GM12865 (cell line): ENCODE measurements around the gene DAPL1.

Source experiments
- DNase-seq: peaks from one replicate; pipeline ENCODE4 v3.0.0; 2010; ENCODE audit warnings: low read depth
- H3K4me3 ChIP-seq: 2 replicates; pipeline ENCODE4 v1.5.1; 2011; ENCODE audit warnings: mild to moderate bottlenecking, low read depth, low read length, control low read depth
- TF ChIP-seq, protein P1 (sequence below): IDR thresholded peaks from 2 replicates; pipeline ENCODE4 v1.5.1; 2011; ENCODE audit warnings: low read length, control low read depth, low read depth, inconsistent platforms; ENCODE audit not compliant: insufficient read depth; ENCODE audit errors: missing control alignments

Gene DAPL1

DNA sequence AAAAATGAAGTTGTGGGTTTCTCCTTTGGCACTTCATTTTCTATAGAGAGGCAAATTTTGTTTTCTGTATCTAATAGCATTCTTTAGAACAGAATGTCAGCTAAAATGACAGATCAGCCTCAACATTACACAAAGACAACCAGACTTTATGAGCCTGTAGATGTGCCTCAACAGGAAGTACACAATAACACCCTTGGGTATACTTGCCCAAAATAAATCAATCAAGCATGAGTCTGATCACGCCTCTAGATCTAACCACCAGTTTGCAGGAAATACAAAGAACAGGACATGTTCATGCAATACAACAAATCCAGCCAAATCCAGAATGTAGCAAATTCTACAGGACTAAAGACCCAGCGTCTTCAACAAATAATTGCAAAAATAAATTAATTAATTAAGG lies 11.2 kb upstream of the DAPL1 start:
- no peak overlapping the region for H3K4me3 ChIP-seq
- TF ChIP-seq, protein P1, sequence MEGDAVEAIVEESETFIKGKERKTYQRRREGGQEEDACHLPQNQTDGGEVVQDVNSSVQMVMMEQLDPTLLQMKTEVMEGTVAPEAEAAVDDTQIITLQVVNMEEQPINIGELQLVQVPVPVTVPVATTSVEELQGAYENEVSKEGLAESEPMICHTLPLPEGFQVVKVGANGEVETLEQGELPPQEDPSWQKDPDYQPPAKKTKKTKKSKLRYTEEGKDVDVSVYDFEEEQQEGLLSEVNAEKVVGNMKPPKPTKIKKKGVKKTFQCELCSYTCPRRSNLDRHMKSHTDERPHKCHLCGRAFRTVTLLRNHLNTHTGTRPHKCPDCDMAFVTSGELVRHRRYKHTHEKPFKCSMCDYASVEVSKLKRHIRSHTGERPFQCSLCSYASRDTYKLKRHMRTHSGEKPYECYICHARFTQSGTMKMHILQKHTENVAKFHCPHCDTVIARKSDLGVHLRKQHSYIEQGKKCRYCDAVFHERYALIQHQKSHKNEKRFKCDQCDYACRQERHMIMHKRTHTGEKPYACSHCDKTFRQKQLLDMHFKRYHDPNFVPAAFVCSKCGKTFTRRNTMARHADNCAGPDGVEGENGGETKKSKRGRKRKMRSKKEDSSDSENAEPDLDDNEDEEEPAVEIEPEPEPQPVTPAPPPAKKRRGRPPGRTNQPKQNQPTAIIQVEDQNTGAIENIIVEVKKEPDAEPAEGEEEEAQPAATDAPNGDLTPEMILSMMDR: no peak
- no peak for DNase-seq

DNA sequence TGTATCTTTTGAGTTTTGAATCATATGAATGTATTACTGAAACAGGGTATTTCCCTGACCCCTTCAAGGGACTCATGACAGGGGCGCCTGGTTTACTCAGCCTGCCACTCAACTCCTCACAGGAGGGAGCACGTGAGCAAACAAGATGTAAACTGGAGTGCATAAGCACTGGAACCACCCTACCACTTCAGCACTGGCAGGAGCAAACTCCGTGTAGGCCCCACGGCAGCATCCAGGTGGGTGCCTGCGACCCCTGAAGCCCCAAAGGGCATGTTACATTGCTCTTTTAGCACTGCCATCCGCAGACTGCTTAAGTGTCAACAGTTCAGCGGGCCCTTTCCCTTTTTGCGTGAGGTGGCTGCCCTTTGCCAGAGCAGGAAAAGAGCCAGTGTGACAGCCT lies 8.2 kb upstream of the DAPL1 start:
- H3K4me3 ChIP-seq: no peak overlapping the region
- no peak for DNase-seq
- TF ChIP-seq, protein P1: no peak

DNA sequence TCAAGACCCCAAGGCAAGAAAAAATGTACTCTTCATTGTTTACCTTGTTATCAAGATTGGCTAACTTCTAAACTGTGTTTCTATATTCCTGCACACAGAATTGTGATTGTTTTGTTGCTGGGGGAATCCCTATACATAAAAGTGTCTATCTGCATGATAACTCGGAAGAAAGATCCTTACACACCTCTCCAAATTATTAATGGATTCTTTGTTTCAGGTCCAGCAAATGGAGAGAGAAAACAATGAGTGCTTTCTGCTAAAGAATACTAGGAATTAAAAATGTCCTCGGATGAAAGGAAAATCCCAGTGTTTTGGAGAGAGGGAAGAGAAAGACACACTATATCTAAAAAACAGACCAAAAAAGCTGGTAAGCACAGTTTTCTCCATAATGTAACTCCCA lies 6.2 kb upstream of the DAPL1 start:
- TF ChIP-seq, protein P1: no peak
- DNase-seq: no peak

DNA sequence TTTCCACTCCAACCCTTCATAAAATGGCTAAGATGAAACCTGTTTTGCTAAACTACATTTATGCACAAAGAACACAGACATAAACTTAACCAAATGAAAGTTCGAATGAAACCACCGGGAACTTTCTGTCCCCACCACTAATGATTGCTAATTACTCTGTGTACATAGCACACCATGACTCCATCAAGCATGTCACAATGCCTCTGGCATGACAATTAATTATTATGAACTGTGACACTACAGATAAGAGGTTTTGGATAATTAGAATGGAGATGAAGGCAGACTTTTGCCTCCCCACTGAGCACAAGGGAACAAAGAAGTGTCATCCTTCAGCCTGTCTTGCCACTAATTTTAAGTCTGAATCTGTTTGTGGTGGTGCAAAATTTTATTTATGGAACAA lies 1.5 kb downstream of the DAPL1 start:
- no peak for DNase-seq
- no peak overlapping the region for H3K4me3 ChIP-seq
- TF ChIP-seq, protein P1: no peak

More for the DNA sequence above, 6.2 kb upstream of the DAPL1 start:
- H3K4me3 ChIP-seq: no peak overlapping the region

DNA sequence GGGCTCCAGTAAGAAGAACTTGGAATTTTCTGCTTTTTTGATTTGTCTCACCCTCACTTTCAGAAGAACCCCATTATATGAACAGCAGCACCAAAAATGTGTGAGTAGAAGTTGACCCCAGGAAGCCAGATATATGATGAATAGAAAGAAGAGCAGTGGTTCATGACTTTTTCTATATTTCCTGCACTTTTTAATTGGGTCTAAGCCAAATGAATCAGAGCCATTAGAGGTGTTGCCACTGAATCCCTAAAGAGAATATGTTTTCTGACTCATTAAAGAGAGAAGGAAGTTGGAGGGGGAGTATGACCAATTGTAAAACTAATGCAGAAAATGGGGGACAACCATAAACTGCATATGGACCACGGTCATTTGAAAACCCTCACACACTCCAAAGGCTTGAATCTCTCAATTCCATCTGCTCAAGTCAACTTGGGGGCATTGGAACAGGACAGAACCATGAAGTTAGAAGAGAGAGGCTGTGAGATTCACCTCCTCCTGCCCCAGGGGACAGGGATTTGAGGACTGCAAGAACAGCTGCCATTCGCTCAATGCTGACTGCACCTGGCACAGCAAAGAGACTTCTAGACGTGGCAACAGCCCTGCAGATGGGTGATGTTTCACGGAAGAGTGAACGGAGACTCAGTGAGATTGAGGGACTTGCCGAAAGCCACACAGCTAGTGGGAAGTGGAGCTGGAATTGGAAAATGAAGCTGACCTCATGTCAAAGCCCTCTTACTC lies 3.0 kb downstream of the DAPL1 start:
- no peak overlapping the region for H3K4me3 ChIP-seq
- no peak for DNase-seq
- TF ChIP-seq, protein P1: no peak

DNA sequence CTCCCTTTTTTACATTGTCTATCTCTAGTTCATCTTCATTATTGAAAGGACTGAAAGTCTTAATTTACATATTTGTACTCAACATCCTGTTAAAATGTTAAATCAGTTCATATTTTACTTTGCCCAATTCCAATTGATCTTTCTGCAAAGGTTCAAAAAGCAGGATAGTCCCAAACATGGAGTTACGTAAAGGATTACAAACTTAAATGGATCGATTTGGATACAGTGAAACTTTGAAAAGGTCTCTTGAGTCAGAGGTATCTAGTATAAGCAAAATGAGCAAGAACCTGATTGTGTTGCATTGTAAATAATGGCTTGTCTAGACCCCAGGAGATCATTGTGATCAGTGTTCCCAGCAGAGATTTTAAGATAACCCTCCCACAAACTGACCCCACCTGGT lies 4.1 kb downstream of the DAPL1 start:
- no peak for DNase-seq
- H3K4me3 ChIP-seq: no peak overlapping the region
- TF ChIP-seq, protein P1: no peak

DNA sequence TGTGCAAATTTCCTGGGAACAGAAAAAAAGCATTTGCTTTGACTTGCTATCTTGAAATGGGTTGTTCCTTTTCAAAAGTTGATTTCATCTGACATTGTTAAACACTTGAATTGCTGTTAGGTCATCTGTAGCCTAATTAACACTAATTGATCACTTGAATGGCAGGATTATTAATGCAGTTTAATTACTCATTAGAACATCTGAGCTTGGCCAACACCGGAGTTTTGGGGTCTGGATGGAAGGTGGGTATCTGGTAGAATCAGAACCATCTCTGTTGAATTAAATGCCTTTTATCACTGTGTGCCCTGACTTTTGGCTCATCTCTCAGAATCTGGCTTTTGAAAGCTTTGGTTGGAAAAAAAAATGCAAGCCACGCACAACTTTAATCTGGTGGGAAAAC lies 8.4 kb downstream of the DAPL1 start:
- no peak overlapping the region for H3K4me3 ChIP-seq
- DNase-seq: no peak
- TF ChIP-seq, protein P1: no peak
